Endothelial cell of umbilical vein (primary cell): ENCODE data around the gene CLEC16A. TPM values are rescaled to one million over a fixed set of nuclear protein-coding genes. Genes with fewer than 3 reads are reported as not detected.

Experiments
- BruUV-seq: library from RNA; stranded (reverse); fragments of 400-500 nt; replicated peaks from 2 replicates; lab custom pipeline; 2021; lab: Mats Ljungman, UMichigan
- CTCF ChIA-PET: fragments of 300-600, 350-600 bp; sonication (Branson Sonifier 250); formaldehyde crosslinking; loops from one replicate; lab custom pipeline; 2021; ENCODE audit warnings: antibody characterized with exemption, inconsistent platforms; lab: Charles Lee
- POLR2A ChIA-PET: fragments of 300-600, 350-600 bp; sonication (Branson Sonifier 250); formaldehyde crosslinking; loops from one replicate; lab custom pipeline; 2021; ENCODE audit warnings: antibody characterized with exemption, inconsistent platforms; lab: Charles Lee
- DNase-seq: peaks from one replicate; pipeline ENCODE4 v3.0.0-alpha.2; 2011; ENCODE audit warnings: low read depth, low spot score
- FAIRE-seq: peaks from 2 replicates; lab custom pipeline; 2011; peaks lifted over from hg19 to GRCh38; lab: Jason Lieb, UNC
- H2AFZ ChIP-seq: 2 replicates; pipeline ENCODE4 v1.6.0; 2012; ENCODE audit warnings: low read depth, low read length, control low read depth, inconsistent platforms
- H3K27ac ChIP-seq: 2 replicates; pipeline ENCODE4 v1.5.1; 2011; ENCODE audit warnings: low read depth, mild to moderate bottlenecking, control low read depth, low read length, moderate library complexity; ENCODE audit not compliant: insufficient read depth
- H3K27me3 ChIP-seq, 2 experiments: 2 replicates each; pipeline versions ENCODE4 v1.6.0 to v1.6.1; 2011; ENCODE audit warnings: low read length in 2 of 2, mixed read lengths in 1 of 2; ENCODE audit not compliant: control insufficient read depth in 2 of 2, insufficient read depth in 2 of 2
- H3K36me3 ChIP-seq, 2 experiments: 2 replicates in 1 of 2; 3 replicates in 1 of 2; pipeline ENCODE4 v1.5.1; 2011; ENCODE audit warnings: low read length in 2 of 2, mild to moderate bottlenecking in 1 of 2, moderate library complexity in 1 of 2; ENCODE audit not compliant: control insufficient read depth in 2 of 2, insufficient read depth in 2 of 2; ENCODE audit errors: extremely low read depth in 1 of 2
- H3K4me1 ChIP-seq: 3 replicates; pipeline ENCODE4 v1.5.1; 2011; ENCODE audit warnings: mild to moderate bottlenecking, low read length; ENCODE audit not compliant: control insufficient read depth, insufficient read depth; ENCODE audit errors: extremely low read depth
- H3K4me2 ChIP-seq: 2 replicates; pipeline ENCODE4 v1.6.1; 2011; ENCODE audit warnings: low read length, control low read depth, mixed read lengths; ENCODE audit not compliant: insufficient read depth
- H3K4me3 ChIP-seq, 3 experiments: fragments of 200-600 bp in 1 of 3; sonication (generic), shearing (Covaris generic) in 1 of 3; replicated peaks in 1 of 3; 2 replicates each; pipeline ENCODE4 v1.5.1; 2011 to 2016; ENCODE audit warnings: control low read depth in 3 of 3, low read length in 3 of 3, mild to moderate bottlenecking in 2 of 3, inconsistent platforms in 1 of 3, low read depth in 1 of 3, moderate library complexity in 1 of 3; ENCODE audit not compliant: insufficient read depth in 1 of 3
- H3K79me2 ChIP-seq: 2 replicates; pipeline ENCODE4 v1.6.0; 2012; ENCODE audit warnings: low read length, inconsistent platforms; ENCODE audit not compliant: control insufficient read depth, insufficient read depth
- H3K9ac ChIP-seq: replicated peaks from 2 replicates; pipeline ENCODE3; 2011; ENCODE audit warnings: low read length, control low read depth; ENCODE audit not compliant: insufficient read depth; ENCODE audit errors: extremely low read depth
- H3K9me1 ChIP-seq: replicated peaks from 3 replicates; pipeline ENCODE4 v1.6.0; 2011; ENCODE audit warnings: mild to moderate bottlenecking, low read length; ENCODE audit not compliant: control insufficient read depth, insufficient read depth; ENCODE audit errors: extremely low read depth
- H3K9me3 ChIP-seq: replicated peaks from 2 replicates; pipeline ENCODE4 v1.5.1; 2012; ENCODE audit warnings: low read length, inconsistent platforms; ENCODE audit not compliant: control insufficient read depth, insufficient read depth
- H4K20me1 ChIP-seq: replicated peaks from 2 replicates; pipeline ENCODE3; 2011; ENCODE audit warnings: mild to moderate bottlenecking, low read length; ENCODE audit not compliant: control insufficient read depth, insufficient read depth; ENCODE audit errors: extremely low read depth
- CTCF ChIP-seq, 2 donors: IDR thresholded peaks; 1 replicate in 1 of 2; 2 replicates in 1 of 2; pipeline ENCODE4 v1.5.1; 2011; ENCODE audit warnings: low read length in 2 of 2, mild to moderate bottlenecking in 2 of 2, moderate library complexity in 2 of 2, control low read depth in 1 of 2, inconsistent platforms in 1 of 2, low read depth in 1 of 2; ENCODE audit not compliant: insufficient read depth in 1 of 2; ENCODE audit errors: extremely low read depth in 1 of 2
- EZH2 ChIP-seq: IDR thresholded peaks from 2 replicates; pipeline ENCODE4 v1.6.1; 2012; ENCODE audit warnings: borderline replicate concordance, low read depth, mild to moderate bottlenecking, moderate library complexity, low read length, inconsistent platforms; ENCODE audit not compliant: severe bottlenecking
- FOS ChIP-seq: IDR thresholded peaks from 2 replicates; pipeline ENCODE4 v1.6.1; 2011; ENCODE audit warnings: mild to moderate bottlenecking, low read length, moderate library complexity, borderline replicate concordance; ENCODE audit not compliant: insufficient read depth
- GATA2 ChIP-seq: IDR thresholded peaks from 2 replicates; pipeline ENCODE4 v1.7.0; 2011; ENCODE audit warnings: low read depth, mild to moderate bottlenecking, moderate library complexity, mixed read lengths, low read length; ENCODE audit not compliant: insufficient read length, insufficient read depth
- JUN ChIP-seq: IDR thresholded peaks from 2 replicates; pipeline ENCODE4 v1.6.1; 2011; ENCODE audit warnings: borderline replicate concordance, low read depth; ENCODE audit not compliant: insufficient read length, insufficient read depth
- MAX ChIP-seq: IDR thresholded peaks from 2 replicates; pipeline ENCODE4 v1.6.1; 2011; ENCODE audit not compliant: insufficient read depth, insufficient read length
- MYC ChIP-seq: IDR thresholded peaks from one replicate; pipeline ENCODE4 v1.6.1; 2011; ENCODE audit warnings: mild to moderate bottlenecking, low read depth, low read length
- POLR2A ChIP-seq: IDR thresholded peaks from 2 replicates; pipeline ENCODE4 v1.6.1; 2012; ENCODE audit warnings: low read depth, mild to moderate bottlenecking, control low read depth, low read length
- POLR2AphosphoS5 ChIP-seq: IDR thresholded peaks from 2 replicates; pipeline ENCODE4 v1.6.1; 2012; ENCODE audit warnings: low read depth, mild to moderate bottlenecking, control low read depth, low read length, moderate library complexity; ENCODE audit not compliant: insufficient read depth
- dilution Hi-C: fragments of 300-500 bp; cut with MboI; formaldehyde crosslinking; loops from one replicate; pipeline ENCODE4 v1.15.0; 2019; ENCODE audit warnings: low sequenced_read_pairs; ENCODE audit not compliant: extremely low pct_ligation_motif_present
- intact Hi-C: fragments of 100-400 bp; cut with micrococcal nuclease; formaldehyde crosslinking; loops from one replicate; pipeline ENCODE4 v1.10.0; 2022
- polyA plus RNA-seq, 4 experiments: library from polyadenylated mRNA; depleted of rRNA in 3 of 4; stranded (reverse) in 3 of 4; unstranded in 1 of 4; fragments of >200 nt; gene quantifications; 2 replicates each; pipeline versions ENCODE4 v1.2.1 to v1.2.3, GENCODE V29; 2011 to 2012; ENCODE audit warnings: missing spikeins in 1 of 4
- total RNA-seq: library from RNA; stranded (reverse); gene quantifications from 2 replicates; pipeline ENCODE4 v1.2.3, GENCODE V29; 2021

The CLEC16A gene
- total and polyA plus RNA-seq, 2 donors (not counting 3 experiments of a cell fraction or from before 2014, with no cell fraction given), result 11.4 to 23.3 TPM

DNA sequence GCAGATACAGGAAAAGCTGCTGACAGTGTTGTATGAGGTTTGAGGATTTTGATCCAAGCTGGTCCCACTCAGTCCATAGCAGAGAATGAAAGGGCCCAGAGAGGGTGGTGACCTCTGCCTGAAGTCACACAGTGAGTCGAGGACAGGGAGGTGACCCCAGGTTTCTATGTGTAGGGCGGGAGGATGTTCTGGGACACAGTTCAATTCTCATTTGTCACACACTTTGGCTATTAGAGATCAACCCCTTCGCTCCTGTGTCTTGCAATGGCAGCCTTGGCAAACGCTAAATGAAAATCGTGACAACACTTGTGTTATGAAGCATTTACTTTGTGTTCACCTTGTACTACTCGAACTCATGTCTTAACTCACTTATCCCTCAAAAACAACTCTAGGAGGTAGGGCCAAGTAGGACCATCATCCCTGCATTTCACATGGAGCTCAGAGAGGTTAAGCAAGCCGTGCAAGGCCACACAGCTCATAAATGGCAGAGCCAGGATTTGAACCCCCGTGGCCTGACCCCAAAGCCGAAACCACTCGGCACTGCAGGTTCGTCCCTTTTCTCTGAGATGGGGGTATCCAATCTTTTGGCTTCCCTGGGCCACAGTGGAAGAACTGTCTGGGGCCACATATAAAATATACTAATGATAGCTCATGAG, 12.3 kb upstream of the CLEC16A start:
- Histone ChIP-seq H3K9me1 (no peaks in the 10 kb centered on the region), H4K20me1 (peaks cover 5% of the 10 kb centered on the region), H3K4me3 (no peak overlapping the region), H3K79me2 (peaks cover 23% of the 10 kb centered on the region), H3K4me2 (no peak overlapping the region), H2AFZ (no peak overlapping the region), H3K9ac (no peak overlapping the region), H3K36me3 (peaks cover 0 to 18% of the 10 kb centered on the region in 2 experiments), H3K9me3 (no peaks in the 10 kb centered on the region), H3K27ac (no peak overlapping the region), H3K27me3 (no peaks in the 10 kb centered on the region), H3K4me1 (peaks cover 3% of the 10 kb centered on the region)
- FAIRE-seq, result no peak
- ChIA-PET POLR2A (no interaction called here), CTCF (interaction anchor here (1.2 to 4.7 kb wide), 3 partner anchors 9 to 13 kb away, joined by 3 to 17 read pairs (median 3); no protein-coding TSS in a partner anchor)
- TF ChIP-seq EZH2, result no peak
- no peak for TF ChIP-seq GATA2
- TF ChIP-seq FOS, result no peak
- no TSS peak for BruUV-seq
- intact Hi-C loops, result no loop called here
- no peak for DNase-seq
- dilution Hi-C loops, result no loop called here

- POLR2A ChIA-PET, result no interaction called here
Measured at GRCh38 chr16:10932959-10933710, 11.2 kb upstream of the CLEC16A start.

More at GRCh38 chr16:10932959-10933710, 11.2 kb upstream of the CLEC16A start:
- Histone ChIP-seq H3K27ac (no peak overlapping the region), H3K9me3 (no peaks in the 10 kb centered on the region), H3K27me3 (no peaks in the 10 kb centered on the region), H3K79me2 (peaks cover 25% of the 10 kb centered on the region), H3K9ac (no peak overlapping the region), H3K4me1 (peaks cover 13% of the 10 kb centered on the region), H3K36me3 (peaks cover 0 to 16% of the 10 kb centered on the region in 2 experiments), H2AFZ (no peak overlapping the region), H3K9me1 (no peaks in the 10 kb centered on the region), H3K4me2 (no peak overlapping the region), H4K20me1 (peaks cover 5% of the 10 kb centered on the region), H3K4me3 (no peak overlapping the region)
- dilution Hi-C loops (no loop called here), intact Hi-C loops (no loop called here)
- CTCF ChIA-PET, result interaction anchor here (1.0 to 4.7 kb wide), 4 partner anchors 8 to 14 kb away, joined by 3 to 17 read pairs (median 4); partner anchors contain the start of gene DEXI
- no TSS peak for BruUV-seq
- no peak for TF ChIP-seq JUN
- no peak for TF ChIP-seq MAX
- TF ChIP-seq EZH2, result no peak
- TF ChIP-seq MYC, result no peak
- no peak for TF ChIP-seq POLR2AphosphoS5
- TF ChIP-seq GATA2, result no peak
- TF ChIP-seq FOS, result no peak
- no peak for TF ChIP-seq POLR2A
- no peak for TF ChIP-seq CTCF (IDR thresholded peaks at IDR 0.05; ENCODE audit: extremely low read depth in 1 of 2, insufficient read depth in 1 of 2, low read depth in 1 of 2, low read length in 2 of 2)
- FAIRE-seq, result no peak
- no peak for DNase-seq
